Common myeloid progenitor, CD34-positive (primary cell): ENCODE results near the gene OTOP3.

ENCODE experiments used
- CTCF ChIA-PET: fragments of 350-600 bp; sonication (Branson Sonifier 250); formaldehyde crosslinking; loops from one replicate; lab custom pipeline; 2021; ENCODE audit warnings: antibody characterized with exemption; lab: Charles Lee
- POLR2A ChIA-PET: fragments of 350-600 bp; sonication (Branson Sonifier 250); formaldehyde crosslinking; loops from one replicate; lab custom pipeline; 2021; ENCODE audit warnings: antibody characterized with exemption; lab: Charles Lee
- DNase-seq, 3 donors: peaks; one replicate each; pipeline versions ENCODE4 v3.0.0 to v3.0.0-alpha.2; 2013
- H3K27ac ChIP-seq, 2 experiments: 1 replicate in 1 of 2; 2 replicates in 1 of 2; pipeline ENCODE4 v1.7.0; 2013; ENCODE audit warnings: inconsistent platforms in 2 of 2, low read length in 2 of 2, mild to moderate bottlenecking in 2 of 2, low read depth in 1 of 2, moderate library complexity in 1 of 2; ENCODE audit not compliant: severe bottlenecking in 2 of 2, insufficient read depth in 1 of 2, poor library complexity in 1 of 2
- H3K27me3 ChIP-seq, 5 experiments: replicated peaks in 2 of 5; 1 replicate in 3 of 5; 2 replicates in 2 of 5; pipeline versions ENCODE4 v1.6.1 to v1.7.0; 2013; ENCODE audit warnings: low read length in 4 of 5, mild to moderate bottlenecking in 2 of 5, moderate library complexity in 2 of 5, inconsistent platforms in 1 of 5; ENCODE audit not compliant: insufficient read depth in 5 of 5, control insufficient read depth in 4 of 5
- H3K36me3 ChIP-seq, 4 experiments: 1 replicate in 2 of 4; 2 replicates in 2 of 4; pipeline versions ENCODE4 v1.6.1 to v1.7.0; 2013; ENCODE audit warnings: low read length in 3 of 4, control low read depth in 1 of 4, mild to moderate bottlenecking in 1 of 4; ENCODE audit not compliant: control insufficient read depth in 4 of 4, insufficient read depth in 4 of 4
- H3K4me1 ChIP-seq, 4 experiments: 1 replicate in 3 of 4; 2 replicates in 1 of 4; pipeline versions ENCODE4 v1.6.1 to v1.7.1; 2013; ENCODE audit warnings: low read length in 3 of 4, mild to moderate bottlenecking in 3 of 4, control low read depth in 1 of 4, inconsistent platforms in 1 of 4, moderate library complexity in 1 of 4; ENCODE audit not compliant: control insufficient read depth in 4 of 4, insufficient read depth in 4 of 4; ENCODE audit errors: control extremely low read depth in 1 of 4
- H3K4me3 ChIP-seq, 7 experiments: 1 replicate in 4 of 7; 2 replicates in 3 of 7; pipeline versions ENCODE4 v1.5.1 to v1.7.0; 2013; ENCODE audit warnings: mild to moderate bottlenecking in 7 of 7, low read length in 6 of 7, moderate library complexity in 6 of 7, inconsistent platforms in 2 of 7, low read depth in 2 of 7, control low read depth in 1 of 7; ENCODE audit not compliant: insufficient read depth in 4 of 7, control insufficient read depth in 1 of 7; ENCODE audit errors: extremely low read depth in 1 of 7
- H3K9me3 ChIP-seq, 5 experiments: 1 replicate in 4 of 5; 2 replicates in 1 of 5; pipeline versions ENCODE4 v1.6.1 to v1.7.1; 2013; ENCODE audit warnings: low read length in 4 of 5, mild to moderate bottlenecking in 2 of 5, inconsistent platforms in 1 of 5, low read depth in 1 of 5, moderate library complexity in 1 of 5; ENCODE audit not compliant: control insufficient read depth in 4 of 5, insufficient read depth in 2 of 5; ENCODE audit errors: control extremely low read depth in 1 of 5
- WGBS: methylation state at CpG from one replicate; pipeline ENCODE4 v1.1.5; 2013; ENCODE audit not compliant: insufficient coverage; 5-methylcytosine and 5-hydroxymethylcytosine counted together

The OTOP3 gene

DNA sequence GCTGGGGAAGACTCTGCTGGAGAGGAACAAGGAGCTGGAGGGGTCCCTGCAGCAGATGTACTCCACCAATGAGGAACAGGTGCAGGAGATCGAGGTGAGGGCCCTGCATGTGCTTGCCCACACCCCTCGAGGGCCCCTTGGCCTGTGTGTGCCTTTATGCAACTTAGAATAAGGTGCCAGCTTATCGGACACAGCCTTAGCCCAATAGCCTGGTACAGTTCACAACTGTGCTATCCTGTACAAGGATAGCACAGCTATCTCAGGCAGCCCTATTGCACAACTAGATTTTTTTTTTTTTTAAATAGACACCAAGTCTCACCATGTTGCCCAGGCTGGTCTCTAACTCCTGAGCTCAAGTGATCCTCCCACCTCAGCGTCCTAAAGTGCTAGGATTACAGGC lies 63.8 kb downstream of the OTOP3 start:
- Histone ChIP-seq H3K27me3 (peaks cover 0 to 3% (median 0%) of the 10 kb centered on the region in 5 experiments), H3K4me1 (peaks cover 2 to 16% (median 3%) of the 10 kb centered on the region in 4 experiments), H3K36me3 (no peaks in the 10 kb centered on the region), H3K4me3 (no peak overlapping the region), H3K9me3 (no peaks in the 10 kb centered on the region), H3K27ac (no peak overlapping the region)
- WGBS: 90% methylated on average over 4 of the region's 4 CpGs
- CTCF ChIA-PET: interaction anchor here (0.7 to 3.8 kb wide), 6 partner anchors 8 to 40 kb away, joined by 3 to 26 read pairs (median 6); partner anchors contain the start of genes CDR2L and MRPL58
- no peak for DNase-seq
- POLR2A ChIA-PET: no interaction called here
